Parathyroid adenoma (tissue), 2 donors: Measurements from ENCODE around the gene MALT1.

ENCODE experiments used
- H2AFZ ChIP-seq: fragments of 300-600 bp; sonication (generic); one replicate; pipeline ENCODE4 v1.7.0; 2017; ENCODE audit warnings: antibody characterized with exemption, mild to moderate bottlenecking
- H3K27ac ChIP-seq: fragments of 300-600 bp; sonication (generic); one replicate; pipeline ENCODE4 v1.7.0; 2017
- H3K27me3 ChIP-seq: fragments of 300-600 bp; sonication (generic); one replicate; pipeline ENCODE4 v1.7.0; 2017; ENCODE audit warnings: low read length; ENCODE audit not compliant: control insufficient read depth, insufficient read depth
- H3K36me3 ChIP-seq: fragments of 300-600 bp; sonication (generic); one replicate; pipeline ENCODE4 v1.7.0; 2017; ENCODE audit warnings: low read length; ENCODE audit not compliant: control insufficient read depth, insufficient read depth
- H3K4me1 ChIP-seq: fragments of 300-600 bp; sonication (generic); one replicate; pipeline ENCODE4 v1.7.0; 2017; ENCODE audit warnings: control low read depth
- H3K4me2 ChIP-seq: fragments of 300-600 bp; sonication (generic); one replicate; pipeline ENCODE4 v1.7.0; 2017; ENCODE audit warnings: low read length
- H3K4me3 ChIP-seq: fragments of 300-600 bp; sonication (generic); one replicate; pipeline ENCODE4 v1.7.0; 2017; ENCODE audit warnings: low read depth, low read length
- H3K79me2 ChIP-seq: fragments of 300-600 bp; sonication (generic); one replicate; pipeline ENCODE4 v1.7.0; 2017; ENCODE audit warnings: control low read depth
- H3K9ac ChIP-seq: fragments of 300-600 bp; sonication (generic); one replicate; pipeline ENCODE4 v1.7.0; 2017; ENCODE audit warnings: mild to moderate bottlenecking
- H3K9me3 ChIP-seq: fragments of 300-600 bp; sonication (generic); one replicate; pipeline ENCODE4 v1.7.0; 2017; ENCODE audit warnings: low read length; ENCODE audit not compliant: control insufficient read depth
- CTCF ChIP-seq: fragments of 300-600 bp; sonication (generic); IDR thresholded peaks from one replicate; pipeline ENCODE4 v1.7.0; 2017; ENCODE audit warnings: antibody characterized with exemption, mild to moderate bottlenecking
- donor health status: primary hyperparathyroidism.

The MALT1 gene

GRCh38 chr18:58632552-58632951 lies 38.7 kb upstream of the MALT1 start:
- Histone ChIP-seq H3K36me3 (no peaks in the 10 kb centered on the region), H3K9ac (no peak overlapping the region), H3K9me3 (no peaks in the 10 kb centered on the region), H3K4me3 (no peak overlapping the region), H3K27me3 (no peaks in the 10 kb centered on the region), H3K4me1 (no peaks in the 10 kb centered on the region), H2AFZ (no peak overlapping the region), H3K4me2 (no peak overlapping the region), H3K27ac (no peak overlapping the region), H3K79me2 (no peaks in the 10 kb centered on the region)
- no peak for TF ChIP-seq CTCF

- H3K4me2 ChIP-seq: no peak overlapping the region
- no peak overlapping the region for H3K4me3 ChIP-seq
- H3K27me3 ChIP-seq: no peaks in the 10 kb centered on the region
- H3K9me3 ChIP-seq: no peaks in the 10 kb centered on the region
- no peak for TF ChIP-seq CTCF
- H2AFZ ChIP-seq: no peak overlapping the region
- no peak overlapping the region for H3K27ac ChIP-seq
- no peaks in the 10 kb centered on the region for H3K79me2 ChIP-seq
- H3K9ac ChIP-seq: no peak overlapping the region
- no peaks in the 10 kb centered on the region for H3K4me1 ChIP-seq
- no peaks in the 10 kb centered on the region for H3K36me3 ChIP-seq
Observed at GRCh38 chr18:58633874-58634273, 37.4 kb upstream of the MALT1 start.

- Histone ChIP-seq H3K4me3 (no peak overlapping the region), H3K4me2 (no peak overlapping the region), H3K36me3 (no peaks in the 10 kb centered on the region), H3K27me3 (no peaks in the 10 kb centered on the region), H3K9me3 (no peaks in the 10 kb centered on the region), H3K4me1 (no peaks in the 10 kb centered on the region), H3K9ac (no peak overlapping the region), H2AFZ (no peak overlapping the region), H3K27ac (no peak overlapping the region), H3K79me2 (no peaks in the 10 kb centered on the region)
- no peak for TF ChIP-seq CTCF
Observed at GRCh38 chr18:58635891-58636290, 35.4 kb upstream of the MALT1 start.

GRCh38 chr18:58637197-58637596 lies 34.1 kb upstream of the MALT1 start:
- Histone ChIP-seq H3K4me3 (no peak overlapping the region), H3K79me2 (no peaks in the 10 kb centered on the region), H3K4me1 (no peaks in the 10 kb centered on the region), H2AFZ (no peak overlapping the region), H3K27ac (no peak overlapping the region), H3K9me3 (no peaks in the 10 kb centered on the region), H3K9ac (no peak overlapping the region), H3K4me2 (no peak overlapping the region), H3K36me3 (no peaks in the 10 kb centered on the region), H3K27me3 (no peaks in the 10 kb centered on the region)
- no peak for TF ChIP-seq CTCF

- no peaks in the 10 kb centered on the region for H3K9me3 ChIP-seq
- H3K27me3 ChIP-seq: no peaks in the 10 kb centered on the region
- H3K79me2 ChIP-seq: no peaks in the 10 kb centered on the region
- H3K4me3 ChIP-seq: no peak overlapping the region
- H3K4me2 ChIP-seq: no peak overlapping the region
- no peaks in the 10 kb centered on the region for H3K4me1 ChIP-seq
- no peak for TF ChIP-seq CTCF
- no peak overlapping the region for H3K9ac ChIP-seq
- no peaks in the 10 kb centered on the region for H3K36me3 ChIP-seq
- no peak overlapping the region for H2AFZ ChIP-seq
- H3K27ac ChIP-seq: no peak overlapping the region
Observed at GRCh38 chr18:58637946-58638345, 33.3 kb upstream of the MALT1 start.
